Astrocyte (in vitro differentiated cells and primary cell): ENCODE measurements around the gene TMEM63B. TPM values are rescaled to one million over a fixed set of nuclear protein-coding genes. Genes with fewer than 3 reads are reported as not detected.
A peak's percentile ranks its signal among the peaks of the same experiment; 100 is the strongest.

Source experiments
- DNase-seq: peaks from one replicate; pipeline ENCODE4 v3.0.0-alpha.2; 2010; ENCODE audit warnings: low read depth
- FAIRE-seq: peaks from 2 replicates; lab custom pipeline; 2011; peaks lifted over from hg19 to GRCh38; lab: Jason Lieb, UNC
- H2AFZ ChIP-seq: 2 replicates; pipeline ENCODE4 v1.6.0; 2012; ENCODE audit warnings: low read depth, low read length, inconsistent platforms
- H3K27ac ChIP-seq: 2 replicates; pipeline ENCODE4 v1.5.1; 2011; ENCODE audit warnings: low read depth, low read length, inconsistent platforms
- H3K27me3 ChIP-seq: 2 replicates; pipeline ENCODE4 v1.6.0; 2011; ENCODE audit warnings: low read length, inconsistent platforms; ENCODE audit not compliant: insufficient read depth
- H3K36me3 ChIP-seq: 2 replicates; pipeline ENCODE4 v1.5.1; 2011; ENCODE audit warnings: low read length, inconsistent platforms; ENCODE audit not compliant: insufficient read depth
- H3K4me1 ChIP-seq: 2 replicates; pipeline ENCODE4 v1.5.1; 2011; ENCODE audit warnings: low read length, inconsistent platforms; ENCODE audit not compliant: insufficient read depth
- H3K4me2 ChIP-seq: 2 replicates; pipeline ENCODE4 v1.6.0; 2012; ENCODE audit warnings: low read length, inconsistent platforms
- H3K4me3 ChIP-seq: 2 replicates; pipeline ENCODE4 v1.5.1; 2011; ENCODE audit warnings: low read depth, mild to moderate bottlenecking, low read length, inconsistent platforms; ENCODE audit not compliant: insufficient read depth
- H3K79me2 ChIP-seq: 2 replicates; pipeline ENCODE4 v1.6.0; 2012; ENCODE audit warnings: mild to moderate bottlenecking, low read length, inconsistent platforms; ENCODE audit not compliant: insufficient read depth
- H3K9ac ChIP-seq: 2 replicates; pipeline ENCODE4 v1.6.0; 2012; ENCODE audit warnings: mild to moderate bottlenecking, low read length, inconsistent platforms
- H3K9me3 ChIP-seq: 2 replicates; pipeline ENCODE4 v1.5.1; 2012; ENCODE audit warnings: low read depth, mild to moderate bottlenecking, low read length, inconsistent platforms; ENCODE audit not compliant: insufficient read depth
- H4K20me1 ChIP-seq: 2 replicates; pipeline ENCODE4 v1.6.0; 2012; ENCODE audit warnings: low read length, inconsistent platforms; ENCODE audit not compliant: insufficient read depth
- H3K27ac Mint-ChIP-seq: one replicate; pipeline ENCODE4 v1.8.0; 2021; ENCODE audit warnings: mild to moderate bottlenecking, mixed read lengths; ENCODE audit not compliant: unreplicated experiment
- H3K27me3 Mint-ChIP-seq: one replicate; pipeline ENCODE4 v1.8.0; 2021; ENCODE audit warnings: low read depth, mixed read lengths; ENCODE audit not compliant: unreplicated experiment
- H3K36me3 Mint-ChIP-seq: one replicate; pipeline ENCODE4 v1.8.0; 2021; ENCODE audit warnings: low read depth, mixed read lengths; ENCODE audit not compliant: unreplicated experiment
- H3K4me1 Mint-ChIP-seq: one replicate; pipeline ENCODE4 v1.8.0; 2021; ENCODE audit warnings: low read depth, mixed read lengths; ENCODE audit not compliant: unreplicated experiment
- H3K4me3 Mint-ChIP-seq: one replicate; pipeline ENCODE4 v1.8.0; 2021; ENCODE audit warnings: mild to moderate bottlenecking, moderate library complexity, mixed read lengths; ENCODE audit not compliant: unreplicated experiment
- H3K9me3 Mint-ChIP-seq: one replicate; pipeline ENCODE4 v1.8.0; 2021; ENCODE audit warnings: mild to moderate bottlenecking, mixed read lengths; ENCODE audit not compliant: unreplicated experiment
- CTCF ChIP-seq: IDR thresholded peaks from 2 replicates; pipeline ENCODE4 v1.5.1; 2011; ENCODE audit warnings: low read depth, mild to moderate bottlenecking, inconsistent platforms, low read length, moderate library complexity; ENCODE audit not compliant: insufficient read depth
- EZH2 ChIP-seq: IDR thresholded peaks from 2 replicates; pipeline ENCODE4 v1.6.1; 2012; ENCODE audit warnings: mild to moderate bottlenecking, low read length, inconsistent platforms; ENCODE audit not compliant: insufficient read depth
- total RNA-seq: library from RNA; stranded (reverse); gene quantifications from 2 replicates; pipeline ENCODE4 v1.2.1, GENCODE V29; 2021

TMEM63B gene
- total RNA-seq, 1 donor from 2014 or later = 86.6 TPM

- H3K27me3 Mint-ChIP-seq = peaks cover 21% of the 10 kb centered on the region
- H3K4me3 Mint-ChIP-seq = no peak overlapping the region
- Histone ChIP-seq H3K9me3 (no peaks in the 10 kb centered on the region), H4K20me1 (no peaks in the 10 kb centered on the region), H3K9ac (no peak overlapping the region), H3K27ac (no peak overlapping the region), H3K27me3 (peaks cover 8% of the 10 kb centered on the region), H3K79me2 (no peaks in the 10 kb centered on the region), H3K4me2 (no peak overlapping the region), H3K36me3 (no peaks in the 10 kb centered on the region), H3K4me3 (no peak overlapping the region), H3K4me1 (no peaks in the 10 kb centered on the region), H2AFZ (no peak overlapping the region)
- no peaks in the 10 kb centered on the region for H3K9me3 Mint-ChIP-seq
- H3K4me1 Mint-ChIP-seq = peaks cover 8% of the 10 kb centered on the region
- no peak for DNase-seq
- no peak overlapping the region for H3K27ac Mint-ChIP-seq
- no peak for FAIRE-seq
- no peak for TF ChIP-seq EZH2
- H3K36me3 Mint-ChIP-seq = peaks cover 1% of the 10 kb centered on the region
Observed at GRCh38 chr6:44189257-44189656, 61.9 kb downstream of the TMEM63B start.

- Mint-ChIP-seq H3K4me3 (no peak overlapping the region), H3K4me1 (peaks cover 8% of the 10 kb centered on the region), H3K27ac (no peak overlapping the region), H3K27me3 (peaks cover 22% of the 10 kb centered on the region), H3K9me3 (no peaks in the 10 kb centered on the region), H3K36me3 (no peaks in the 10 kb centered on the region)
- Histone ChIP-seq H3K36me3 (no peaks in the 10 kb centered on the region), H3K9ac (no peak overlapping the region), H3K27ac (no peak overlapping the region), H3K9me3 (no peaks in the 10 kb centered on the region), H2AFZ (no peak overlapping the region), H4K20me1 (no peaks in the 10 kb centered on the region), H3K27me3 (peaks cover 8% of the 10 kb centered on the region), H3K4me2 (no peak overlapping the region), H3K4me1 (no peaks in the 10 kb centered on the region), H3K4me3 (no peak overlapping the region), H3K79me2 (no peaks in the 10 kb centered on the region)
- no peak for DNase-seq
- TF ChIP-seq CTCF (no peak), EZH2 (no peak)
- FAIRE-seq = no peak
Observed at GRCh38 chr6:44190715-44191114, 63.4 kb downstream of the TMEM63B start.

GRCh38 chr6:44192428-44193041 lies 65.2 kb downstream of the TMEM63B start:
- FAIRE-seq (no peak), DNase-seq (no peak)
- H3K4me2 ChIP-seq = peak overlapping the region; percentile 35
- H3K27ac ChIP-seq = no peak overlapping the region
- peaks cover 8% of the 10 kb centered on the region for H3K27me3 ChIP-seq
- no peaks in the 10 kb centered on the region for H3K9me3 ChIP-seq
- H3K9me3 Mint-ChIP-seq = no peaks in the 10 kb centered on the region
- no peak overlapping the region for H3K4me3 Mint-ChIP-seq
- H4K20me1 ChIP-seq = no peaks in the 10 kb centered on the region
- no peaks in the 10 kb centered on the region for H3K79me2 ChIP-seq
- H2AFZ ChIP-seq = peak overlapping the region; percentile 13
- TF ChIP-seq EZH2 = no peak
- no peak for TF ChIP-seq CTCF
- peak overlapping the region; percentile 67 for H3K27ac Mint-ChIP-seq
- no peaks in the 10 kb centered on the region for H3K36me3 ChIP-seq
- H3K4me3 ChIP-seq = no peak overlapping the region
- no peak overlapping the region for H3K9ac ChIP-seq
- no peaks in the 10 kb centered on the region for H3K36me3 Mint-ChIP-seq
- H3K4me1 Mint-ChIP-seq = peaks cover 4% of the 10 kb centered on the region
- no peaks in the 10 kb centered on the region for H3K4me1 ChIP-seq
- peaks cover 12% of the 10 kb centered on the region for H3K27me3 Mint-ChIP-seq
